ENCODE measurements around the gene RBBP9.
A peak's percentile ranks its signal among the peaks of the same experiment; 100 is the strongest.
"Not testable (repeated sequence)": the region's sequence is repeated elsewhere in the genome, so short reads cannot be mapped to it uniquely, and the experiment has no call there.

Gene RBBP9

DNA sequence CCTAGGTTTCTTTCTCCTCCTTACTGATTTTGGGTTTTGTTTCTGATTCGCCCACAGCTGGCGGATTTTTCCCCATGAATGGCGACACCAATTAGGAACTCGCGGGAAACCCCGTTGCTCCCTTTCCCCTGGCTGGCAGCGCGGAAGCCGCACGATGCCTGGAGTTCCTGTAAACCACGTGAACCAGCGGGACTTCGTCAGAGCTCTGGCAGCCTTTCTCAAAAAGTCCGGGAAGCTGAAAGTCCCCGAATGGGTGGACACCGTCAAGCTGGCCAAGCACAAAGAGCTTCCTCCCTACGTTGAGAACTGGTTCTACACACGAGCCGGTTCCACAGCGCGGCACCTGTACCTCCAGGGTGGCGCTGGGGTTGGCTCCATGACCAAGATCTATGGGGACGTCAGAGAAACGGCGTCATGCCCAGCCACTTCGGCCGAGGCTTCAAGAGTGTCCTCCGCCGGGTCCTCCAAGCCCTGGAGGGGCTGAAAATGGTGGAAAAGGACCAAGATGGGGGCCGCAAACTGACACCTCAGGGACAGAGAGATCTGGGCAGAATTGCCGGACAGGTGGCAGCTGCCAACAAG lies 7.5 kb upstream of the RBBP9 start:
- DNase-seq, result peak in 1 of 2 experiments; percentile 69

DNA sequence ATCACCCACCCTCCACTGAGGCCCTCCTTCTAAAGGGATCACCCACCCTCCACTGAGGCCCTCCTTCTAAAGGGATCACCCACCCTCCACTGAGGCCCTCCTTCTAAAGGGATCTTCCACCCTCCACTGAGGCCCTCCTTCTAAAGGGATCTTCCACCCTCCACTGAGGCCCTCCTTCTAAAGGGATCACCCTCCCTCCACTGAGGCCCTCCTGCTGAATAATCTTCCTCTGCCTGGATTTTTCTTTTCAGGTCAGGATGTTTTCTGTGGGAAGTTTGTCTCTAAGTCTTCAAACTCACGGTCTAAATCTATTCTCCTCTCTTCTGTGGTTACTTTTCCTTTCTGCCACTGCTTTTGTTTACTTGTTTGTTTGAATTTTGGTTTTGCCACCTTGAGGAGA lies 4.6 kb upstream of the RBBP9 start:
- DNase-seq, result not testable (repeated sequence)

DNA sequence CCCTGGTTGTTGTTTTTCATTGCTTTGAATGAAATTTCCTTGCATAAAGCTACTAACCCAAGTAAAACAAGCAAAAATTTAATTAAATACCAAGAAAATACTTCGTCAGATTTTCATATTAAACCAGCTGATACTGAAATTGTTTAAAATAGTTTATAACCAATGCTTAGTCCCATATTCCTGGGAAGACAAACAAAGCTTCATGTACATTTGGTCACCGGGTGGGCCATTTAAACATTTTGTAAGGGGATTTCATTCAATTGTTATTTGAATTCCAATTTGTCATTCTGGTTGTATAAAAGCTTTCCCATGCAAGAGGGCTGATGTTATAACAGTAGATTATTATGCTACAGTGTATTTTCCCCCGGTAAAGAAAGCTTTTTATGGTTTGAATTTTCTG lies 578 bp upstream of the RBBP9 start:
- DNase-seq, result no peak

DNA sequence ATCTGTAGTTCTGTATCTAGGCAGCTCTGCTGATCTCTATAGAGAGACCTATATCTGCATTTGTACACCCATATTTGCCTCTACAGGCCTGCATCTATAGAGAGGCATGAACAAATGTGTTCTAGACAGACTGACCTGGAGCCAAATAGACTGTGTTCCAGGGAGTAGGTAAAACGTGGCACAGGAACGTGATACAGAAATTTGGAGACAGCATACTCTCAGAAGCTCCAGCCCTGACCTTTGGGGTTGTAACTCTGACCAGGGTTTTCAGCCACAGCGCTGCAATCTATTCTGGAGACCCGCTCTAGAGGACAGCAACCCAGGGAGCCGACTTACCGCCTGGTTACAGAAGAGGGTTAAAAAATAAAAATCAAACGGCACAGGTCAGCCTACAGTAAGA lies 983 bp downstream of the RBBP9 start:
- DNase-seq, result peak in 1 of 2 experiments; percentile 40

DNA sequence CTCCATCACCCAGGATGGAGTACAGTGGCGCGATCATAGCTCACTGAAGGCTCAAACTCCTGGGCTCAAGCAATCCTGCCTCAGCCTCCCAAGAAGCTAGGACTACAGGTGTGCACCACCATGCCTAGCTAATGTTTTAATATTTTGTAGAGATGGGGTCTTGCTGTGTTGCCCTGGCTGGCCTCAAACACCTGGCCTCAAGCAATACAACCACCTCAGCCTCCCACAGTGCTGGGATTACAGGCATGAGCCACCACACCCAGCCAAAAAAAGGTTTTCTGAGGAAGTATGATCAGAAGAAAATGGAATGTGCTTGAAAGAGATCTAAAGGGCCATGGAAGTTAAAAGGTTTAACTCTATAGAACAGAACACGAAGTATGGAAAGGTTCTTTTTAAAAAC lies 8.7 kb downstream of the RBBP9 start:
- no peak for DNase-seq

DNA sequence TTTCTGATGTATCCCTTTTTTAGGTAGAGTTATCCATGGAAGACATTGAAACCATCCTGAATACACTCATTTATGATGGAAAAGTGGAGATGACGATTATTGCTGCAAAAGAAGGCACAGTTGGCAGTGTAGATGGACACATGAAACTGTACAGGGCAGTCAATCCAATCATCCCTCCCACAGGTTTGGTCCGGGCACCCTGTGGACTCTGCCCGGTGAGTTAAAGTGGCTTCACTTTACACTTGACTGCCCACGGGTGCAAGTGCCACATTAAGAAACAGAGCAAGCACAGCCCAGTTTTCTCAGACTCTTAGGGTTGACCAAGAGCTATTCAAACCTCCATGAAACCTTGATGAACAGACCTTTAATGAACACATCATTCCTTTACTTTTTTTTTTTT lies 15.4 kb downstream of the RBBP9 start:
- DNase-seq, result no peak

DNA sequence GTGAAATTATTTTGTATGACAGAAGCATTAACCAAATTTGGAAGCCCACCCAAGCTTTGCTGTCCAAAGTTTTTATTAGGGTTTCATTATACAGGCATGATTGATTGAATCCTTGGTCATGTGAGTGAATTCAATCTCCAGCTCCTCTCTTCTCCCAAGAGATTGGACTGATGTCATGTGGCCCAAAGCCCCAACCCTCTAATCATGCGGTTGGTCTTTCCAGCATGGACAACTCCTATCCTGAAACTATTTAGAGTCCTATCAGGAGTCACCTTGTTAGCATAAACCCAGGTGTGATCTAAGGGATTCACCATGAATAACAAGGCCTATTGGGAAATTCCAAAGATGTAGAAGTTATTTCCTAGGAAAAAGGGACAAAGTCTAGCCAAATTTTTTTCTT lies 19.2 kb downstream of the RBBP9 start:
- no peak for DNase-seq

DNA sequence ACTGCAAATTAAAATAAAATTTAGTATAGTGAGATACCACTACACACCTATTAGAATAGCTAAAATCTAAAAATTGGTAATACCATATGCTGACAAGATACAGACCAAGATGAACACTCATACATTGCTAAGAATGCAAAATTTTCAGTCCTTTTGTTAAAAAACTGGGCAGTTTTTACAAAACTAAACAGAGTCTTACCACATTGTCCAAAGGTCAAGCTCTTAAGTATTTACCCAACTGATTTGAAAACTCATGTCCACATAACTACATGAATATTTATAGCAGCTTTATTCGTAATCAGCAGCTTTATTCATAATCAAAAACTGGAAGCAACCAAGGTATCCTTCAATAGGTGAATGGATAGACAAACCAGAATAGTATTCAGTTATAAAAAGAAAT lies 19.8 kb downstream of the RBBP9 start:
- no peak for DNase-seq

DNA sequence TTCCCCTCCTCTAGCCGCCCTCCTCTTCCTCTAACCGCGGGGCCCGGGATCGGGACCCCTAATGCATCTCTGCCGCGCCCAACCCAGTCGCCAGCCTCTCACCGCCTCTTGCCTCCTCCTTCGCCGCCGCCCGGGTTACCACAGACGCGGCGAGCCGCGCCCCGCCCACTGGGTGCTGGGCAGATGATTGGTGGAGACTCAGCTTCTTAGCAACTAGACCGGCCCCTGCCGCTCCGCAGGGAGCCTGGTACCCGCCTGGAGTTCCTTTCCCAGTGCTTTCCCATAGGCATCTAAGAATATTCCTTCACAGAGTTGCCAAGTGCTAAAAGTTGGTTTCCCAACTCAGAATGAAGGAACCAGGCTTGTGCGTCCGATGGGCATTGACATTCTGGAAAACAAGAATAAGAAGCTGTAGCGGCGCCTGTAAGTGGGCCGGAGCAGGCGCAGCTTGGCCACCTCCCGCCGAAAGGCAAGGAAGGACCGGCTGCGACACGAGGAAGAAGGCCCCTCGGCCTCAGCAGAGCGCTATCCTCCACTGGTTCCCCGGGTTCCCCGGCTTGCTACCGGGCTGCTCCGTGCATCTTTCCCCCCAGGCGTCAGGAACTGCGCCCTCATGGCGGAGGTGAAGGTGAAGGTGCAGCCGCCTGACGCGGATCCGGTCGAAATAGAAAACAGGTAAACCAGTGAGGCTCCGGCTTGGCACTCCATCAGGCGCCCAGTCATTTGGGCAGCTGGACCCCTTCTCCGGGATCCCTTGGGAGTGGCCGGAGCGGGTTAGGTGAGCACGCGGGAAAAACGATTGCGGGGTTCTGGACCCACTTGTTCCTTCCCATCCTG lies 29.9 kb downstream of the RBBP9 start, which contains the start of the genes DZANK1 and POLR3F:
TSS of gene DZANK1 (minus strand) at position 137 of the 837 bp plus-strand sequence. CDS start 1,672 bp downstream, outside the sequence.
TSS of gene POLR3F (plus strand) at position 497 of the 837 bp plus-strand sequence. CDS start at position 614, 117 bp downstream.
- DNase-seq, result peak; percentile 96 to 98

DNA sequence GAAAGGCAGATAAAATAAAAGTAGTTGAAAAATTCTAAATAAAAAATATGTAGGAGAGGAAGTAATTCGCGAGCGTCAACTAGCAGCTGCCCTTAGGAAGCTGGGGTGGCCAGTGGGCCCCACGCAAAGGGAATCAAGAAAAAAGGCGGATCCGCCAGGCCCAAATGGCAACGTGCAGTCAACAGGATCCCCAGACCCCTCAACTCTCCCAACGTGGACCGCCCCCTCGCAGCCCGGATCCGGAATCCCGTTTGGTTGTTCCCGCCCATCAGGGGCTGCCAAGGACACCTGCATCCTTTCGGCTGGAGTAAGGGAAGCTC lies 30.5 kb downstream of the RBBP9 start:
- no peak for DNase-seq

DNA sequence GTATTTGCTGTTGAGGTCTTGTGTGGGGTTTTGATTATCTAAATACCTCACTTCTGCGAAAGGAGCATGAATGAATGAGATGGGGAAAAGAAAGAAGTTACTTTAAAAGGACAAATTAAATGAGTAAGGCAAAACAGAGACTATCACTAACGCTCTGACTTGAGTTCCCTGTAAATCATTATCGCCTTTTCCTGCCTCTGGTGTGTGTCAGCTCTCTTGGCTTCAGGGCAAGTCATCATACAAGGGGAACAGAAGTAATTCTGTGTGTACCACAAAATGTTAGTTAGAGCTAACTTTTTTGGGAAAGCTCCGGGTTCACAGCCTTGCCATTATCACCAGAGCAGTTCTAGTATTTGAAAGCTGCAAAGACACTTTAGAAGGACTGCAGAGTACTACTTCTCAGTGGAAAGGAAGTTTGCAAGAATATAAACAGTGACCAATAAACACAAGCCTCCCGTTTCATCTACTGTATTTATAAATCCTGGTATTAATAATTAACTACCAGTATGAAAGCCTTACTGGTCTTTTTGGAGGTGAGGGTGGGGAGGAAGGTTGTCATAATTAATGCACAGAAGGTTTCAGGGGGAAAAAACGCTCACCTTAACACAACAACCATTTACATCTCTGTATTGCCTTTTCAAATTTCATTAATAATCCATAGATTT lies 31.4 kb downstream of the RBBP9 start:
- no peak for DNase-seq

DNA sequence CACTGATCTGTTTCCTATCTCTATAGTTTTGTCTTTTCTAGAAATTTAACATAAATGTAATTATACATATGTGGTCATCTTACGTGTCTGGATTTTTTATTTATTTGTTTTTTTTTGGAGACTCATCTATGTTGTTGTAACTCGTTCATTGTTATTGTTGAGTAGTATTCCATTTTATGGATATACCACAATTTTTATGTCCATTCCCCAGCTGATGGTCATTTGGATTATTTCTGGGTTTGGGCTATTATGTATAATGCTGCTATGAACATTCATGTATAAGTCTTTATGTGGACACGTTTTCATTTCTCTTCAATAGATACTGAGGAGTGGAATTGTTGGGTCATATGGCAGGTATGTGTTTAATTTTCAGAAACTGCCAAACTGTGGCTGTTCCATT lies 40.4 kb downstream of the RBBP9 start:
- no peak for DNase-seq

DNA sequence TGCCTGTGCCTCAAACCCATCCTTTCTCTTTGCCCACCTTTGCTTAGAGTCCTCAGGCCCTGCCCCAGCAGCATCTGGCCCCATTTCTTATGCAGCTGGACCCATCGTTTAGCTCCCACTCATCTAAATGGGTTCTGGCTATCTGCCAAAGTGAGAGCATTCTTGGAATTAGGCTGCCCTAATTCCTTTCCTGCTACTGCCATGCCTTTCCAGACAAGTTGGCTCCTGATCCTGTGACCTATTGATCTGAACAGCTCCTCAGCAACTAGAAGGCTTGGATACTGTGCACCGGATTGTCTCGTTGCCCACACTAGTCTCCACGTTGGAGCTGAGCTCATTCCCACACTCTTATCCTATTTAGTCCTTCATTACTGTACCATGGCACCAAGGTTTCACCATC lies 53.1 kb downstream of the RBBP9 start:
- no peak for DNase-seq

DNA sequence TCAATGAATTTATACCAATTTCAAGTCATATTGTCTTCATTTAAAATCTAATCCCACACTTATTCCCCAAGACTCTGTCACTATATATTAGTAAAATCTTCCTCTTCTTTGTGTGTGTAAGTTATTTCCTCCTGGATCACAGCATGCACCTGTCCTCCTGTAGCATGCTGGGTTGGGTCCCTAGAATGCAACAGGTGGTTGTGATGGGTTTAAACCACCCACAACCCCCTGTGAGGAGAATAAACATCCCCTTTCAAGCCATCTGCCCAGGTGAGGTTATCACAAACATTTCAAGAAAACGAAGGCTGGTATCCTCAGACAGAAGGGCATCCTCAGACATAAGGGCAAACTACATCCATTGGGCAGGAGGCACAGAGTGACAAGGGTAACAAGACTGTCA lies 56.6 kb downstream of the RBBP9 start:
- DNase-seq, result no peak

DNA sequence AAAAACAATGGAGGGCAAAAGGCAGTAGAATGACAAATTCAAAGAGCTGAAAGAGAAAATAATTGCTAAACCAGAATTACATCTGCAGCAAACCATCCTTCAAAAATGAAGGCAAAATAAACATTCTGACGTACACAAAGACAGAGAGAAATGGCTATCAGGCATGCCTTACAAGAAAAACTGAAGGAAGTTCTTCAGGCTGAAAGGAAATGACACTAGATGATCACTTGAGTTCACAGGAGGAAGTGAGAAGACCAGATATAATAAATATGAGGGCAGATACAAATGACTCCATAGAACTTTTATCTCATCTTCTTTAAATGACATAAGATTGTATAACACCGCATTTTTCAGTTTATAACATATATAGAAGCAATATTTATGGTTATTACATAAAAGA lies 60.2 kb downstream of the RBBP9 start:
- DNase-seq, result no peak
